ENCODE data around the gene SCLY. TPM values are rescaled to one million over a fixed set of nuclear protein-coding genes. Genes with fewer than 3 reads are reported as not detected.

SCLY gene
- total RNA-seq, 1 experiment from 2014 or later: 69.9 TPM

DNA sequence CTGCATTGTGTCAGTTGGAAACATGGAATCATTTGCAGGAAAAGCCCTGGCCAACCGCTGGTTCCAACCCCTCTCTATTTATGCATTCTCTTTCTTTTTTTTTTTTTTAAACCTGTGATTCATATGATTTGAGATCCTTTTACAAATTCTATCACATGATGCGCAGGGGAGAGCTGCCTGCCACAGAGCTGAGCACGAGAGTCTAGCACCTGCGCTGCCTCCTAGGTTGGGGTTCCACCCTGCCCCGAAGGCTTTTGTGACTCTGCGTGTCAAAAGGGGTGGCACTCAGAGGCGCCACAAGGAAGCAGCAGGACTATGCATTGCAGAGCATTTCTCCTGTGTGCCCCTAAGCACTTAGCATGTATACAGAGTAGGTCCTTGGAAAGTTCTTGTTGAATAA, 22.0 kb downstream of the SCLY start:
- DNase-seq (ENCODE audit: low spot score): no peak
- Histone ChIP-seq H3K4me1 (ENCODE audit: insufficient read depth, low read length, poor library complexity, severe bottlenecking) (no peaks in the 10 kb centered on the region), H3K4me3 (ENCODE audit: low read depth, low read length, poor library complexity, severe bottlenecking) (no peak overlapping the region), H3K27ac (ENCODE audit: low read depth, low read length, poor library complexity, severe bottlenecking) (no peak overlapping the region), H3K27me3 (replicated peaks; ENCODE audit: insufficient read depth, low read depth, low read length, poor library complexity) (no peaks in the 10 kb centered on the region), H3K36me3 (ENCODE audit: insufficient read depth, low read length, poor library complexity, severe bottlenecking) (peaks cover 48% of the 10 kb centered on the region), H3K9me3 (ENCODE audit: low read depth, low read length, poor library complexity, severe bottlenecking) (no peaks in the 10 kb centered on the region)
- TF ChIP-seq, protein P1, sequence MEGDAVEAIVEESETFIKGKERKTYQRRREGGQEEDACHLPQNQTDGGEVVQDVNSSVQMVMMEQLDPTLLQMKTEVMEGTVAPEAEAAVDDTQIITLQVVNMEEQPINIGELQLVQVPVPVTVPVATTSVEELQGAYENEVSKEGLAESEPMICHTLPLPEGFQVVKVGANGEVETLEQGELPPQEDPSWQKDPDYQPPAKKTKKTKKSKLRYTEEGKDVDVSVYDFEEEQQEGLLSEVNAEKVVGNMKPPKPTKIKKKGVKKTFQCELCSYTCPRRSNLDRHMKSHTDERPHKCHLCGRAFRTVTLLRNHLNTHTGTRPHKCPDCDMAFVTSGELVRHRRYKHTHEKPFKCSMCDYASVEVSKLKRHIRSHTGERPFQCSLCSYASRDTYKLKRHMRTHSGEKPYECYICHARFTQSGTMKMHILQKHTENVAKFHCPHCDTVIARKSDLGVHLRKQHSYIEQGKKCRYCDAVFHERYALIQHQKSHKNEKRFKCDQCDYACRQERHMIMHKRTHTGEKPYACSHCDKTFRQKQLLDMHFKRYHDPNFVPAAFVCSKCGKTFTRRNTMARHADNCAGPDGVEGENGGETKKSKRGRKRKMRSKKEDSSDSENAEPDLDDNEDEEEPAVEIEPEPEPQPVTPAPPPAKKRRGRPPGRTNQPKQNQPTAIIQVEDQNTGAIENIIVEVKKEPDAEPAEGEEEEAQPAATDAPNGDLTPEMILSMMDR (conservative IDR thresholded peaks at IDR 0.05; ENCODE audit: low read depth, low read length): no peak
- TF ChIP-seq EZH2 (IDR thresholded peaks at IDR 0.05; ENCODE audit: borderline replicate concordance, low read depth, low read length, poor library complexity, severe bottlenecking): no peak
- ChIA-PET POLR2A (ENCODE audit: low non-redundant PET) (no interaction called here), CTCF (no interaction called here)
- BruUV-seq (replicated peaks): no TSS peak
- intact Hi-C loops (cut with micrococcal nuclease; ENCODE audit: unreplicated experiment): no loop called here

DNA sequence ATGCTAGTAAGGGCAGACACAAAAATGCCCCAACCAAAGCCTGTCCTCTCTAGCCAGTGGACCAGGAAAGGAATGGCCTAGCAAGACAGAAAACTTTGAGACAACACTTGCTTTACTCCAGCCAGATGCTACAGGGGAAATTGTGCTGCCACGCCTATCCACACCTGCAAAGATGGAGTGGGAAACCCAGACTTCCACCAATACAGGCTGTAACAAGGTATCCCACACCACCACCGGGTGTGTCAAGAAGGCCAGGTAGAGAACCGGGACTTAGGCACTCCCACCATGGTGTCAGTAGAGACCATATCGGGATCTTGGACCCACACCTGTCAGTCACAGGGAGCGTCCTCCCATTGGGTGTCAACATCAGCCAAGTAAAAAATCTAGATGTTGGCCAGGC, 23.1 kb downstream of the SCLY start:
- ChIA-PET CTCF (no interaction called here), POLR2A (ENCODE audit: low non-redundant PET) (no interaction called here)
- intact Hi-C loops (cut with micrococcal nuclease; ENCODE audit: unreplicated experiment): no loop called here
- Histone ChIP-seq H3K27me3 (replicated peaks; ENCODE audit: insufficient read depth, low read depth, low read length, poor library complexity) (no peaks in the 10 kb centered on the region), H3K27ac (ENCODE audit: low read depth, low read length, poor library complexity, severe bottlenecking) (no peak overlapping the region), H3K9me3 (ENCODE audit: low read depth, low read length, poor library complexity, severe bottlenecking) (no peaks in the 10 kb centered on the region), H3K4me1 (ENCODE audit: insufficient read depth, low read length, poor library complexity, severe bottlenecking) (no peaks in the 10 kb centered on the region), H3K4me3 (ENCODE audit: low read depth, low read length, poor library complexity, severe bottlenecking) (no peak overlapping the region), H3K36me3 (ENCODE audit: insufficient read depth, low read length, poor library complexity, severe bottlenecking) (peaks cover 42% of the 10 kb centered on the region)
- BruUV-seq (replicated peaks): no TSS peak
- TF ChIP-seq, protein P1 (conservative IDR thresholded peaks at IDR 0.05; ENCODE audit: low read depth, low read length): no peak
- no peak for TF ChIP-seq EZH2 (IDR thresholded peaks at IDR 0.05; ENCODE audit: borderline replicate concordance, low read depth, low read length, poor library complexity, severe bottlenecking)
- no peak for DNase-seq (ENCODE audit: low spot score)

DNA sequence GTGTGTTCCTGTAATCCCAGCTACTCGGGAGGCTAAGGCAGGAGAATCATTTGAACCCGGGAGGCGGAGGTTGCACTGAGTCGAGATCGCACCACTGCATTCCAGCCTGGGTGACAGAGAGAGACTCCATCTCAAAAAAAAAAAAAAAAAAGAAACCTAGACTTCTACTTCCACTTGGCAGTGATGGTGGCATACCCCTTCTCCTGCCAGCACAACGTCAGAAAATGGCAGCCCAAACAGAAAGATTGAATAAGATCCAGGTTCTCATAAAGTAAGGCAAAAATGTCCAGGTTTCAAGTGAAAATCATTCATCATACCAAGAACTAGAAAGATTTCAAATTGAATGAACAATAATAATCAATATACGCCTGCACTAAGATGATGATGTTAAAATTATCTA, 24.0 kb downstream of the SCLY start:
- no TSS peak for BruUV-seq (replicated peaks)
- DNase-seq (ENCODE audit: low spot score): no peak
- peaks cover 42% of the 10 kb centered on the region for H3K36me3 ChIP-seq (ENCODE audit: insufficient read depth, low read length, poor library complexity, severe bottlenecking)

More for the DNA sequence above, 24.0 kb downstream of the SCLY start:
- Histone ChIP-seq H3K9me3 (ENCODE audit: low read depth, low read length, poor library complexity, severe bottlenecking) (no peaks in the 10 kb centered on the region), H3K4me1 (ENCODE audit: insufficient read depth, low read length, poor library complexity, severe bottlenecking) (no peaks in the 10 kb centered on the region), H3K27ac (ENCODE audit: low read depth, low read length, poor library complexity, severe bottlenecking) (no peak overlapping the region), H3K4me3 (ENCODE audit: low read depth, low read length, poor library complexity, severe bottlenecking) (no peak overlapping the region), H3K27me3 (replicated peaks; ENCODE audit: insufficient read depth, low read depth, low read length, poor library complexity) (no peaks in the 10 kb centered on the region)
- ChIA-PET POLR2A (ENCODE audit: low non-redundant PET) (no interaction called here), CTCF (no interaction called here)
- TF ChIP-seq, protein P1 (conservative IDR thresholded peaks at IDR 0.05; ENCODE audit: low read depth, low read length): no peak
- TF ChIP-seq EZH2 (IDR thresholded peaks at IDR 0.05; ENCODE audit: borderline replicate concordance, low read depth, low read length, poor library complexity, severe bottlenecking): no peak
- intact Hi-C loops (cut with micrococcal nuclease; ENCODE audit: unreplicated experiment): no loop called here
